ENCODE results near the gene ASTN2. TPM values are rescaled to one million over a fixed set of nuclear protein-coding genes. Genes with fewer than 3 reads are reported as not detected.

The ASTN2 gene
- total RNA-seq, 1 donor from 2014 or later: 0.53 TPM

- TF ChIP-seq CTCF (IDR thresholded peaks at IDR 0.05; ENCODE audit: insufficient read depth, low read length, severe bottlenecking): no peak
- no peaks in the 10 kb centered on the region for H3K27me3 ChIP-seq (ENCODE audit: control insufficient read depth, insufficient read depth, low read length)
- no peak for DNase-seq (ENCODE audit: low read depth)
- no peaks in the 10 kb centered on the region for H3K36me3 ChIP-seq (ENCODE audit: control insufficient read depth, insufficient read depth, low read length)
- no peak for FAIRE-seq
- no peak overlapping the region for H3K4me3 ChIP-seq (ENCODE audit: low read depth, low read length)
These were observed 745.7 kb downstream of the ASTN2 start for GRCh38 chr9:116668970-116669695.

- no peak for FAIRE-seq
- no peak for DNase-seq (ENCODE audit: low read depth)
- no peak for TF ChIP-seq CTCF (IDR thresholded peaks at IDR 0.05; ENCODE audit: insufficient read depth, low read length, severe bottlenecking)
- Histone ChIP-seq H3K27me3 (ENCODE audit: control insufficient read depth, insufficient read depth, low read length) (no peaks in the 10 kb centered on the region), H3K4me3 (ENCODE audit: low read depth, low read length) (no peak overlapping the region), H3K36me3 (ENCODE audit: control insufficient read depth, insufficient read depth, low read length) (no peaks in the 10 kb centered on the region)
These were observed 751.3 kb downstream of the ASTN2 start for GRCh38 chr9:116663581-116663980.

- FAIRE-seq (no peak), DNase-seq (ENCODE audit: low read depth) (no peak)
- Histone ChIP-seq H3K4me3 (ENCODE audit: low read depth, low read length) (no peak overlapping the region), H3K36me3 (ENCODE audit: control insufficient read depth, insufficient read depth, low read length) (no peaks in the 10 kb centered on the region), H3K27me3 (ENCODE audit: control insufficient read depth, insufficient read depth, low read length) (no peaks in the 10 kb centered on the region)
- no peak for TF ChIP-seq CTCF (IDR thresholded peaks at IDR 0.05; ENCODE audit: insufficient read depth, low read length, severe bottlenecking)
These were observed 752.1 kb downstream of the ASTN2 start for GRCh38 chr9:116662646-116663310.

- FAIRE-seq: peak; percentile 92
These were observed 753.6 kb downstream of the ASTN2 start for GRCh38 chr9:116661037-116661954.

GRCh38 chr9:116658265-116658664, 756.6 kb downstream of the ASTN2 start:
- no peak overlapping the region for H3K4me3 ChIP-seq (ENCODE audit: low read depth, low read length)
- DNase-seq (ENCODE audit: low read depth): no peak
- H3K27me3 ChIP-seq (ENCODE audit: control insufficient read depth, insufficient read depth, low read length): no peaks in the 10 kb centered on the region
- TF ChIP-seq CTCF (IDR thresholded peaks at IDR 0.05; ENCODE audit: insufficient read depth, low read length, severe bottlenecking): no peak
- no peaks in the 10 kb centered on the region for H3K36me3 ChIP-seq (ENCODE audit: control insufficient read depth, insufficient read depth, low read length)
- no peak for FAIRE-seq

More at GRCh38 chr9:116661037-116661954, 753.6 kb downstream of the ASTN2 start:
- peak; percentile 76 for TF ChIP-seq CTCF (IDR thresholded peaks at IDR 0.05; ENCODE audit: insufficient read depth, low read length, severe bottlenecking)
- no peaks in the 10 kb centered on the region for H3K27me3 ChIP-seq (ENCODE audit: control insufficient read depth, insufficient read depth, low read length)
- no peaks in the 10 kb centered on the region for H3K36me3 ChIP-seq (ENCODE audit: control insufficient read depth, insufficient read depth, low read length)
- peak; percentile 73 for DNase-seq (ENCODE audit: low read depth)
- no peak overlapping the region for H3K4me3 ChIP-seq (ENCODE audit: low read depth, low read length)

All from bronchial epithelial cell (primary cell).